Panc1 (cell line): Measurements from ENCODE around the gene ADAMTSL3.

Source experiments
- POLR2AphosphoS5 ChIP-seq: IDR thresholded peaks from 2 replicates; pipeline ENCODE4 v1.6.1; 2012; ENCODE audit warnings: mild to moderate bottlenecking, low read depth, low read length, moderate library complexity
- TCF7L2 ChIP-seq: IDR thresholded peaks from 2 replicates; pipeline ENCODE4 v1.6.1; 2011; ENCODE audit warnings: mild to moderate bottlenecking, low read depth, low read length, inconsistent platforms
- TF ChIP-seq, protein P1 (sequence below): fragments of 450-650 bp; IDR thresholded peaks from 2 replicates; pipeline ENCODE4 v1.5.1; 2017; ENCODE audit warnings: mild to moderate bottlenecking
- TF ChIP-seq, protein P2 (sequence below), 2 experiments: IDR thresholded peaks; 2 replicates each; pipeline ENCODE4 v1.6.1; 2011 to 2012; ENCODE audit warnings: low read depth in 2 of 2, control low read depth in 1 of 2, low read length in 1 of 2, mild to moderate bottlenecking in 1 of 2, moderate library complexity in 1 of 2; ENCODE audit not compliant: insufficient read depth in 1 of 2

DNA sequence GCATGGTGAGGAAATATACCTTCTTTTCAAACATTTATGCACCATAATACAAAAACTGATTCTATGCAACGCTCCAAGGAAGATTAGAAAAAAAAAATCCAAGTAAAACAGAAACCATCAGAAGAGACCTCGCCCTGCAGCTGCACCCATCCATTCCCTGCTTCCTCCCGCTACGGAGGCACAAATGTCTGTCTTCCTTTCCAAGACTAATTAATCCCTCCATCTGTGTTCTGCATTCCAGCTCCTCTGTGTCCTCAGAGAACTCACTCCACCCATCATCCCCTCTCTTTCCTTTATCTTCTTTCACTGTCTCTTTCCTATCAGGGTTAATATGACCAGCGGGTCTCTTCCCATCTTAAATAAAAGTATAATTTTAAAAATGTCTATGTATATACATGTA lies 196.1 kb downstream of the ADAMTSL3 start:
- TF ChIP-seq, protein P1, sequence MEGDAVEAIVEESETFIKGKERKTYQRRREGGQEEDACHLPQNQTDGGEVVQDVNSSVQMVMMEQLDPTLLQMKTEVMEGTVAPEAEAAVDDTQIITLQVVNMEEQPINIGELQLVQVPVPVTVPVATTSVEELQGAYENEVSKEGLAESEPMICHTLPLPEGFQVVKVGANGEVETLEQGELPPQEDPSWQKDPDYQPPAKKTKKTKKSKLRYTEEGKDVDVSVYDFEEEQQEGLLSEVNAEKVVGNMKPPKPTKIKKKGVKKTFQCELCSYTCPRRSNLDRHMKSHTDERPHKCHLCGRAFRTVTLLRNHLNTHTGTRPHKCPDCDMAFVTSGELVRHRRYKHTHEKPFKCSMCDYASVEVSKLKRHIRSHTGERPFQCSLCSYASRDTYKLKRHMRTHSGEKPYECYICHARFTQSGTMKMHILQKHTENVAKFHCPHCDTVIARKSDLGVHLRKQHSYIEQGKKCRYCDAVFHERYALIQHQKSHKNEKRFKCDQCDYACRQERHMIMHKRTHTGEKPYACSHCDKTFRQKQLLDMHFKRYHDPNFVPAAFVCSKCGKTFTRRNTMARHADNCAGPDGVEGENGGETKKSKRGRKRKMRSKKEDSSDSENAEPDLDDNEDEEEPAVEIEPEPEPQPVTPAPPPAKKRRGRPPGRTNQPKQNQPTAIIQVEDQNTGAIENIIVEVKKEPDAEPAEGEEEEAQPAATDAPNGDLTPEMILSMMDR, result no peak
- TF ChIP-seq POLR2AphosphoS5, result no peak
- TF ChIP-seq, protein P2, sequence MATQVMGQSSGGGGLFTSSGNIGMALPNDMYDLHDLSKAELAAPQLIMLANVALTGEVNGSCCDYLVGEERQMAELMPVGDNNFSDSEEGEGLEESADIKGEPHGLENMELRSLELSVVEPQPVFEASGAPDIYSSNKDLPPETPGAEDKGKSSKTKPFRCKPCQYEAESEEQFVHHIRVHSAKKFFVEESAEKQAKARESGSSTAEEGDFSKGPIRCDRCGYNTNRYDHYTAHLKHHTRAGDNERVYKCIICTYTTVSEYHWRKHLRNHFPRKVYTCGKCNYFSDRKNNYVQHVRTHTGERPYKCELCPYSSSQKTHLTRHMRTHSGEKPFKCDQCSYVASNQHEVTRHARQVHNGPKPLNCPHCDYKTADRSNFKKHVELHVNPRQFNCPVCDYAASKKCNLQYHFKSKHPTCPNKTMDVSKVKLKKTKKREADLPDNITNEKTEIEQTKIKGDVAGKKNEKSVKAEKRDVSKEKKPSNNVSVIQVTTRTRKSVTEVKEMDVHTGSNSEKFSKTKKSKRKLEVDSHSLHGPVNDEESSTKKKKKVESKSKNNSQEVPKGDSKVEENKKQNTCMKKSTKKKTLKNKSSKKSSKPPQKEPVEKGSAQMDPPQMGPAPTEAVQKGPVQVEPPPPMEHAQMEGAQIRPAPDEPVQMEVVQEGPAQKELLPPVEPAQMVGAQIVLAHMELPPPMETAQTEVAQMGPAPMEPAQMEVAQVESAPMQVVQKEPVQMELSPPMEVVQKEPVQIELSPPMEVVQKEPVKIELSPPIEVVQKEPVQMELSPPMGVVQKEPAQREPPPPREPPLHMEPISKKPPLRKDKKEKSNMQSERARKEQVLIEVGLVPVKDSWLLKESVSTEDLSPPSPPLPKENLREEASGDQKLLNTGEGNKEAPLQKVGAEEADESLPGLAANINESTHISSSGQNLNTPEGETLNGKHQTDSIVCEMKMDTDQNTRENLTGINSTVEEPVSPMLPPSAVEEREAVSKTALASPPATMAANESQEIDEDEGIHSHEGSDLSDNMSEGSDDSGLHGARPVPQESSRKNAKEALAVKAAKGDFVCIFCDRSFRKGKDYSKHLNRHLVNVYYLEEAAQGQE (IDR thresholded peaks at IDR 0.05; ENCODE audit: insufficient read depth in 1 of 2, low read depth in 2 of 2, low read length in 1 of 2), result no peak
- no peak for TF ChIP-seq TCF7L2
